ENCODE data around the gene SOCS2.

DNA sequence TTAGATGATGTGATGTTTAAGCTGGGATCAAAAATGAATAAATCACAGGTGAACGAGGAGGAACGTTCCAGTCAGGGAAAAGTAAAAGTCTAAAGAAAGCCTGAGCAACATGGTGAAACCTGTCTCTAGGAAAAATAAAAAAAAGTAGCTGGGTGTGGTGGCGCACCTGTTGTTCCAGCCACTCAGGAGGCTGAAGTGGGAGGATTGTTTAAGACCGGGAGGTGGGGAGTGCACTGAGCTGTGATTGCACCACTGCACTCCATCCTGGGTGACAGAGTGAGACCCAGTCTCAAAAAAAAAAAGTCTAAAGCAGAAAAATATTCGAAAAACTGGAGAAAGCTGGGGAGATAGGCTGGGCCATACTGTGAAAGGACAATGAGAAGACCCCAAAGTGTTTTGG lies 39.2 kb upstream of the SOCS2 start:
- TF ChIP-seq, protein P1, sequence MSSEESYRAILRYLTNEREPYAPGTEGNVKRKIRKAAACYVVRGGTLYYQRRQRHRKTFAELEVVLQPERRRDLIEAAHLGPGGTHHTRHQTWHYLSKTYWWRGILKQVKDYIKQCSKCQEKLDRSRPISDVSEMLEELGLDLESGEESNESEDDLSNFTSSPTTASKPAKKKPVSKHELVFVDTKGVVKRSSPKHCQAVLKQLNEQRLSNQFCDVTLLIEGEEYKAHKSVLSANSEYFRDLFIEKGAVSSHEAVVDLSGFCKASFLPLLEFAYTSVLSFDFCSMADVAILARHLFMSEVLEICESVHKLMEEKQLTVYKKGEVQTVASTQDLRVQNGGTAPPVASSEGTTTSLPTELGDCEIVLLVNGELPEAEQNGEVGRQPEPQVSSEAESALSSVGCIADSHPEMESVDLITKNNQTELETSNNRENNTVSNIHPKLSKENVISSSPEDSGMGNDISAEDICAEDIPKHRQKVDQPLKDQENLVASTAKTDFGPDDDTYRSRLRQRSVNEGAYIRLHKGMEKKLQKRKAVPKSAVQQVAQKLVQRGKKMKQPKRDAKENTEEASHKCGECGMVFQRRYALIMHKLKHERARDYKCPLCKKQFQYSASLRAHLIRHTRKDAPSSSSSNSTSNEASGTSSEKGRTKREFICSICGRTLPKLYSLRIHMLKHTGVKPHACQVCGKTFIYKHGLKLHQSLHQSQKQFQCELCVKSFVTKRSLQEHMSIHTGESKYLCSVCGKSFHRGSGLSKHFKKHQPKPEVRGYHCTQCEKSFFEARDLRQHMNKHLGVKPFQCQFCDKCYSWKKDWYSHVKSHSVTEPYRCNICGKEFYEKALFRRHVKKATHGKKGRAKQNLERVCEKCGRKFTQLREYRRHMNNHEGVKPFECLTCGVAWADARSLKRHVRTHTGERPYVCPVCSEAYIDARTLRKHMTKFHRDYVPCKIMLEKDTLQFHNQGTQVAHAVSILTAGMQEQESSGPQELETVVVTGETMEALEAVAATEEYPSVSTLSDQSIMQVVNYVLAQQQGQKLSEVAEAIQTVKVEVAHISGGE (tag by site-specific recombination; conservative IDR thresholded peaks at IDR 0.05; ENCODE audit: low read depth), result no peak
- TF ChIP-seq YY2 (tag by site-specific recombination; IDR thresholded peaks at IDR 0.05) (no peak), YY1 (tag by site-specific recombination; IDR thresholded peaks at IDR 0.05) (no peak)
- TF ChIP-seq, protein P2, sequence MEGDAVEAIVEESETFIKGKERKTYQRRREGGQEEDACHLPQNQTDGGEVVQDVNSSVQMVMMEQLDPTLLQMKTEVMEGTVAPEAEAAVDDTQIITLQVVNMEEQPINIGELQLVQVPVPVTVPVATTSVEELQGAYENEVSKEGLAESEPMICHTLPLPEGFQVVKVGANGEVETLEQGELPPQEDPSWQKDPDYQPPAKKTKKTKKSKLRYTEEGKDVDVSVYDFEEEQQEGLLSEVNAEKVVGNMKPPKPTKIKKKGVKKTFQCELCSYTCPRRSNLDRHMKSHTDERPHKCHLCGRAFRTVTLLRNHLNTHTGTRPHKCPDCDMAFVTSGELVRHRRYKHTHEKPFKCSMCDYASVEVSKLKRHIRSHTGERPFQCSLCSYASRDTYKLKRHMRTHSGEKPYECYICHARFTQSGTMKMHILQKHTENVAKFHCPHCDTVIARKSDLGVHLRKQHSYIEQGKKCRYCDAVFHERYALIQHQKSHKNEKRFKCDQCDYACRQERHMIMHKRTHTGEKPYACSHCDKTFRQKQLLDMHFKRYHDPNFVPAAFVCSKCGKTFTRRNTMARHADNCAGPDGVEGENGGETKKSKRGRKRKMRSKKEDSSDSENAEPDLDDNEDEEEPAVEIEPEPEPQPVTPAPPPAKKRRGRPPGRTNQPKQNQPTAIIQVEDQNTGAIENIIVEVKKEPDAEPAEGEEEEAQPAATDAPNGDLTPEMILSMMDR (tag by site-specific recombination; IDR thresholded peaks at IDR 0.05), result no peak
